Measurements from ENCODE around the gene TCTN2.
A peak's percentile ranks its signal among the peaks of the same experiment; 100 is the strongest.

TCTN2 gene

DNA sequence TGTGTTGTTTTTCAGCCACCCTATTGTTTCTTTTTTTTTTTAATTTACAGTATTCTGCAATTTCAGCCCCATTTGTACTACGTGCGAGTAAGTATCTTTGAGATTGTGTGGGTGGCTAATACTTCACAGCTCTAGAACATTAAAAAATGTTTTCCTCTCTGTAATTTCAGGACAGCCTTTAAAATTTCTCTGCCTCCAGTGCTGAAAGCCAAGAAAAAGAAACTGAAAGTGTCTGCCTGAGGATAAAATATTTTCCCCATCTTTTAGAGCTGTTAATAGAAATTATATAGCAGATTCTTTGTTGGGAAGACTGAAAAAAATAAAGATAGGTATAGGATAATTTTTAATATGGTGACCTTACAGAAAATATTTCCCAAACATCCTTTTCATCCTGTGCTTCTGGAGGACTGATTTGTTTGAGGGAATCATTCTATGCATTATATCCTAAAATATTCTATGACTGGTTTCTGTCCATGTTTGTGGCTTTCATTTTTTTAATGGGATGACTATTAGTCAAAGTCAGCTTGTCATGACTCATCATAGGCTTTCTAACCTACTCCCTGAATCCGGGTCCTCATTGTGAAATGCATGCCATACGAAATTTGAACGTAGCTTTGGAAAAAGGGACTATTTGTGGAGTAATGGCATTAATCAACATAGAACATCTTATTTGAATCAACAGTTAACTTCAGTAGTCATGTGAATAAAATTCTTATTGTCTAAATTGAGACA is 10.8 kb upstream of the TCTN2 start:
- Histone ChIP-seq H3F3A (ENCODE audit: control insufficient read depth, insufficient read depth) (peaks cover 3% of the 10 kb centered on the region; the same call in 1 of the 2 replicates), H3K27me3 (ENCODE audit: control insufficient read depth, low read length) (no peaks in the 10 kb centered on the region), H3K4me1 (ENCODE audit: control insufficient read depth, low read length) (peaks cover 3% of the 10 kb centered on the region; the same call in 1 of the 2 replicates), H3K27ac (ENCODE audit: low read depth, low read length) (no peak overlapping the region), H3K36me3 (ENCODE audit: control insufficient read depth, low read length) (peaks cover 48% of the 10 kb centered on the region), H4K20me1 (ENCODE audit: control insufficient read depth, insufficient read depth, low read depth, low read length) (no peaks in the 10 kb centered on the region), H3K79me2 (ENCODE audit: control insufficient read depth, low read length) (no peaks in the 10 kb centered on the region), H3K9me2 (replicated peaks; ENCODE audit: control insufficient read depth, low read length) (no peaks in the 10 kb centered on the region), H3K9me3 (ENCODE audit: control insufficient read depth, insufficient read depth, low read length) (no peaks in the 10 kb centered on the region), H3K4me2 (ENCODE audit: low read length) (no peak overlapping the region), H3K4me3 (ENCODE audit: low read length) (no peak overlapping the region)
- TF ChIP-seq, protein P1, sequence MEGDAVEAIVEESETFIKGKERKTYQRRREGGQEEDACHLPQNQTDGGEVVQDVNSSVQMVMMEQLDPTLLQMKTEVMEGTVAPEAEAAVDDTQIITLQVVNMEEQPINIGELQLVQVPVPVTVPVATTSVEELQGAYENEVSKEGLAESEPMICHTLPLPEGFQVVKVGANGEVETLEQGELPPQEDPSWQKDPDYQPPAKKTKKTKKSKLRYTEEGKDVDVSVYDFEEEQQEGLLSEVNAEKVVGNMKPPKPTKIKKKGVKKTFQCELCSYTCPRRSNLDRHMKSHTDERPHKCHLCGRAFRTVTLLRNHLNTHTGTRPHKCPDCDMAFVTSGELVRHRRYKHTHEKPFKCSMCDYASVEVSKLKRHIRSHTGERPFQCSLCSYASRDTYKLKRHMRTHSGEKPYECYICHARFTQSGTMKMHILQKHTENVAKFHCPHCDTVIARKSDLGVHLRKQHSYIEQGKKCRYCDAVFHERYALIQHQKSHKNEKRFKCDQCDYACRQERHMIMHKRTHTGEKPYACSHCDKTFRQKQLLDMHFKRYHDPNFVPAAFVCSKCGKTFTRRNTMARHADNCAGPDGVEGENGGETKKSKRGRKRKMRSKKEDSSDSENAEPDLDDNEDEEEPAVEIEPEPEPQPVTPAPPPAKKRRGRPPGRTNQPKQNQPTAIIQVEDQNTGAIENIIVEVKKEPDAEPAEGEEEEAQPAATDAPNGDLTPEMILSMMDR (IDR thresholded peaks at IDR 0.05; ENCODE audit: low read depth, low read length, poor library complexity, severe bottlenecking), result no peak
- no peak for TF ChIP-seq EZH2phosphoT487 (IDR thresholded peaks at IDR 0.05; ENCODE audit: borderline replicate concordance, low read length)

GRCh38 chr12:123667771-123668170 is 3.1 kb upstream of the TCTN2 start:
- H3K9me2 ChIP-seq (replicated peaks; ENCODE audit: control insufficient read depth, low read length), result no peaks in the 10 kb centered on the region
- H3K4me1 ChIP-seq (ENCODE audit: control insufficient read depth, low read length), result peaks cover 9% of the 10 kb centered on the region
- no peak overlapping the region for H3K4me3 ChIP-seq (ENCODE audit: low read length)
- H4K20me1 ChIP-seq (ENCODE audit: control insufficient read depth, insufficient read depth, low read depth, low read length), result no peaks in the 10 kb centered on the region
- H3K36me3 ChIP-seq (ENCODE audit: control insufficient read depth, low read length), result peaks cover 3% of the 10 kb centered on the region
- no peaks in the 10 kb centered on the region for H3K79me2 ChIP-seq (ENCODE audit: control insufficient read depth, low read length)
- no peak overlapping the region for H3K4me2 ChIP-seq (ENCODE audit: low read length)
- no peaks in the 10 kb centered on the region for H3K27me3 ChIP-seq (ENCODE audit: control insufficient read depth, low read length)
- no peaks in the 10 kb centered on the region for H3K9me3 ChIP-seq (ENCODE audit: control insufficient read depth, insufficient read depth, low read length)
- H3K27ac ChIP-seq (ENCODE audit: low read depth, low read length), result no peak overlapping the region
- TF ChIP-seq, protein P1 (IDR thresholded peaks at IDR 0.05; ENCODE audit: low read depth, low read length, poor library complexity, severe bottlenecking), result no peak
- no peak for TF ChIP-seq EZH2phosphoT487 (IDR thresholded peaks at IDR 0.05; ENCODE audit: borderline replicate concordance, low read length)
- H3F3A ChIP-seq (ENCODE audit: control insufficient read depth, insufficient read depth), result peaks cover 6% of the 10 kb centered on the region

DNA sequence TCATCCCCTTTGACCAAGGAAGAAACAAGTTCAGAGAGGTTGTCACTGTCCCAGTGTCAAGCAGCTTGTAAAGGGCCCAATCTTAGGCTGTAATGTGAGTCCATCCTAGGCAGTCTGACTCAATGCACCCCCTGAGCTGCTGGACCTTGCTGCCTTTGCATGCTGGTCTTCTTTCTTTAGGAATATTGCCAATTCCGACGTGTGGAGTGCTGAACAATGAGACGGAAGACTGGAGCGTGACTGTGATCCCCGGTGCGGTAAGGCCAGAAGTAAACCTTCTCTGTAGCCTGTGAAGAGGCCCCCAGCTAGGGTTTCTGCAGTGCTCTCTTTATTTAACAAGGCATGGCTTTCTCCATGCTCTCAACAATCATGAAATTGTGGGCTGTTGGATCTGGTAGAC is 963 bp downstream of the TCTN2 start:
- Histone ChIP-seq H3K27me3 (ENCODE audit: control insufficient read depth, low read length) (no peaks in the 10 kb centered on the region), H3K9me3 (ENCODE audit: control insufficient read depth, insufficient read depth, low read length) (no peaks in the 10 kb centered on the region), H3K36me3 (ENCODE audit: control insufficient read depth, low read length) (no peaks in the 10 kb centered on the region; the same call in 1 of the 2 replicates), H3K9me2 (replicated peaks; ENCODE audit: control insufficient read depth, low read length) (no peaks in the 10 kb centered on the region), H3F3A (ENCODE audit: control insufficient read depth, insufficient read depth) (peaks cover 2% of the 10 kb centered on the region; the same call in 1 of the 2 replicates), H3K79me2 (ENCODE audit: control insufficient read depth, low read length) (no peaks in the 10 kb centered on the region), H3K4me1 (ENCODE audit: control insufficient read depth, low read length) (peaks cover 17% of the 10 kb centered on the region), H3K4me2 (ENCODE audit: low read length) (peak overlapping the region; percentile 87), H4K20me1 (ENCODE audit: control insufficient read depth, insufficient read depth, low read depth, low read length) (no peaks in the 10 kb centered on the region), H3K27ac (ENCODE audit: low read depth, low read length) (no peak overlapping the region), H3K4me3 (ENCODE audit: low read length) (peak overlapping the region; percentile 90; the same call in 1 of the 2 replicates)
- TF ChIP-seq, protein P1 (IDR thresholded peaks at IDR 0.05; ENCODE audit: low read depth, low read length, poor library complexity, severe bottlenecking), result no peak
- TF ChIP-seq EZH2phosphoT487 (IDR thresholded peaks at IDR 0.05; ENCODE audit: borderline replicate concordance, low read length), result no peak
